ENCODE data around the gene ARHGAP42. TPM values are rescaled to one million over a fixed set of nuclear protein-coding genes. Genes with fewer than 3 reads are reported as not detected.

ARHGAP42 gene
- total and polyA plus RNA-seq, 8 donors, result 2.3 to 119 (median 39.3) TPM

- no peak overlapping the region for H3K27ac ChIP-seq
- H3K36me3 ChIP-seq, result peaks cover 0 to 19% (median 7%) of the 10 kb centered on the region in 4 donors
- H3K27me3 ChIP-seq, result no peaks in the 10 kb centered on the region
- no peaks in the 10 kb centered on the region for H3K9me3 ChIP-seq
- intact Hi-C loops (cut with DNase I; ENCODE audit: low total_unique reads), result no loop called here
- H3K4me1 ChIP-seq, result no peaks in the 10 kb centered on the region
- no peak for DNase-seq
- no peak for TF ChIP-seq POLR2A (IDR thresholded peaks at IDR 0.05)
- no peak overlapping the region for H3K4me3 ChIP-seq
Observed at GRCh38 chr11:100956351-100956750, 269.3 kb downstream of the ARHGAP42 start.

- Histone ChIP-seq H3K27ac (no peak overlapping the region), H3K4me1 (no peaks in the 10 kb centered on the region), H3K9me3 (no peaks in the 10 kb centered on the region), H3K27me3 (no peaks in the 10 kb centered on the region), H3K36me3 (peaks cover 0 to 31% (median 15%) of the 10 kb centered on the region in 4 donors), H3K4me3 (no peak overlapping the region)
- intact Hi-C loops (cut with DNase I; ENCODE audit: low total_unique reads), result no loop called here
- TF ChIP-seq CTCF (IDR thresholded peaks at IDR 0.05) (no peak), EP300 (IDR thresholded peaks at IDR 0.05) (no peak), POLR2AphosphoS5 (IDR thresholded peaks at IDR 0.05) (no peak), POLR2A (IDR thresholded peaks at IDR 0.05) (no peak)
- no peak for DNase-seq
- WGBS, 5 donors, result 69 to 83% (median 71%) methylated on average over 4 of the region's 4 CpGs
Observed at GRCh38 chr11:100957499-100957898, 270.4 kb downstream of the ARHGAP42 start.

GRCh38 chr11:100961633-100962032, 274.5 kb downstream of the ARHGAP42 start:
- peaks cover 5 to 59% (median 46%) of the 10 kb centered on the region in 4 donors for H3K36me3 ChIP-seq
- no peak for TF ChIP-seq EP300 (IDR thresholded peaks at IDR 0.05)
- no peak for TF ChIP-seq POLR2AphosphoS5 (IDR thresholded peaks at IDR 0.05)
- no peak for TF ChIP-seq CTCF (IDR thresholded peaks at IDR 0.05)
- TF ChIP-seq POLR2A (IDR thresholded peaks at IDR 0.05), result no peak
- no peaks in the 10 kb centered on the region for H3K4me1 ChIP-seq
- intact Hi-C loops (cut with DNase I; ENCODE audit: low total_unique reads), result no loop called here
- no peak overlapping the region for H3K4me3 ChIP-seq
- no peak for DNase-seq
- H3K27ac ChIP-seq, result no peak overlapping the region
- H3K27me3 ChIP-seq, result no peaks in the 10 kb centered on the region
- WGBS, 5 donors, result 67 to 76% (median 69%) methylated on average over 2 of the region's 2 CpGs
- no peaks in the 10 kb centered on the region for H3K9me3 ChIP-seq

GRCh38 chr11:100963375-100963774, 276.3 kb downstream of the ARHGAP42 start:
- H3K27ac ChIP-seq, result no peak overlapping the region
- WGBS, 5 donors, result 10 to 21% (median 18%) methylated on average over 1 of the region's 1 CpG
- intact Hi-C loops (cut with DNase I; ENCODE audit: low total_unique reads), result no loop called here
- peaks cover 5 to 71% (median 57%) of the 10 kb centered on the region in 4 donors for H3K36me3 ChIP-seq
- no peaks in the 10 kb centered on the region for H3K9me3 ChIP-seq
- DNase-seq, result no peak
- TF ChIP-seq POLR2A (IDR thresholded peaks at IDR 0.05), result no peak
- TF ChIP-seq POLR2AphosphoS5 (IDR thresholded peaks at IDR 0.05), result no peak
- no peak for TF ChIP-seq EP300 (IDR thresholded peaks at IDR 0.05)
- no peak overlapping the region for H3K4me3 ChIP-seq
- H3K27me3 ChIP-seq, result no peaks in the 10 kb centered on the region
- no peaks in the 10 kb centered on the region for H3K4me1 ChIP-seq

GRCh38 chr11:100964435-100964834, 277.3 kb downstream of the ARHGAP42 start:
- no peak for DNase-seq
- Histone ChIP-seq H3K9me3 (peaks cover 0 to 9% (median 2%) of the 10 kb centered on the region in 4 donors), H3K36me3 (peaks cover 5 to 78% (median 62%) of the 10 kb centered on the region in 4 donors), H3K4me1 (no peaks in the 10 kb centered on the region), H3K4me3 (no peak overlapping the region), H3K27ac (no peak overlapping the region), H3K27me3 (no peaks in the 10 kb centered on the region)
- intact Hi-C loops (cut with DNase I; ENCODE audit: low total_unique reads), result no loop called here
- TF ChIP-seq EP300 (IDR thresholded peaks at IDR 0.05), result no peak
- no peak for TF ChIP-seq CTCF (IDR thresholded peaks at IDR 0.05)
- no peak for TF ChIP-seq POLR2AphosphoS5 (IDR thresholded peaks at IDR 0.05)
- no peak for TF ChIP-seq POLR2A (IDR thresholded peaks at IDR 0.05)
- 70 to 93% (median 90%) methylated on average over 3 of the region's 3 CpGs for WGBS, 5 donors

Measured in stomach (tissue), 9 donors.